GM12878 (cell line): ENCODE data around the gene MTFR1L. TPM values are rescaled to one million over a fixed set of nuclear protein-coding genes. Genes with fewer than 3 reads are reported as not detected.

Experiments used
- ATAC-seq: fragments of 200-7000 bp; cut with Tn5 transposase; 3 replicates; pipeline ENCODE4 v1.9.1; 2020; ENCODE audit warnings: mild to moderate bottlenecking, moderate library complexity
- BruUV-seq: library from RNA; stranded (reverse); fragments of 400-500 nt; replicated peaks from 2 replicates; lab custom pipeline; 2021; lab: Mats Ljungman, UMichigan
- CTCF ChIA-PET: fragments of 300-600 bp; sonication (Branson Sonifier 250); formaldehyde crosslinking; extraction: SDS; loops from one replicate; lab custom pipeline; 2021; ENCODE audit warnings: inconsistent platforms; lab: Yijun Ruan, JAX
- POLR2A ChIA-PET: fragments of 350-600 bp; formaldehyde crosslinking; extraction: SDS; loops from one replicate; lab custom pipeline; 2021; ENCODE audit warnings: inconsistent platforms; lab: Charles Lee
- RAD21 ChIA-PET: fragments of 300-600 bp; sonication (Branson Sonifier 250); formaldehyde crosslinking; loops from one replicate; lab custom pipeline; 2023; ENCODE audit warnings: antibody characterized with exemption; ENCODE audit not compliant: unreplicated experiment; lab: Charles Lee
- SMC1A ChIA-PET: fragments of 300-600 bp; sonication (Branson Sonifier 250); formaldehyde crosslinking; loops from one replicate; lab custom pipeline; 2023; ENCODE audit not compliant: unreplicated experiment, uncharacterized antibody; lab: Charles Lee
- DNase-seq: peaks from one replicate; pipeline ENCODE4 v3.0.0-alpha.2; 2011; ENCODE audit warnings: low read depth, low spot score
- FAIRE-seq: peaks from 3 replicates; lab custom pipeline; 2011; peaks lifted over from hg19 to GRCh38; lab: Jason Lieb, UNC
- H2AFZ ChIP-seq: 2 replicates; pipeline ENCODE4 v1.6.0; 2011; ENCODE audit warnings: low read depth, low read length, control low read depth; ENCODE audit not compliant: control insufficient read depth
- H3K27ac ChIP-seq: 2 replicates; pipeline ENCODE4 v1.5.1; 2011; ENCODE audit warnings: control low read depth; ENCODE audit not compliant: control insufficient read depth, insufficient read depth
- H3K27me3 ChIP-seq, 2 experiments: replicated peaks in 1 of 2; 2 replicates each; pipeline versions ENCODE4 v1.6.0 to v1.6.1; 2011; ENCODE audit warnings: low read length in 1 of 2; ENCODE audit not compliant: control insufficient read depth in 2 of 2, insufficient read depth in 2 of 2
- H3K36me3 ChIP-seq, 2 experiments: 2 replicates each; pipeline ENCODE4 v1.5.1; 2011; ENCODE audit warnings: low read length in 1 of 2; ENCODE audit not compliant: control insufficient read depth in 2 of 2, insufficient read depth in 2 of 2
- H3K4me1 ChIP-seq: 2 replicates; pipeline ENCODE4 v1.6.1; 2011; ENCODE audit warnings: mild to moderate bottlenecking, low read length, moderate library complexity, mixed read lengths; ENCODE audit not compliant: control insufficient read depth, insufficient read depth
- H3K4me2 ChIP-seq: 2 replicates; pipeline ENCODE4 v1.6.0; 2011; ENCODE audit warnings: control low read depth; ENCODE audit not compliant: control insufficient read depth, insufficient read depth
- H3K4me3 ChIP-seq: fragments of 200-600 bp; sonication (generic); 2 replicates; pipeline ENCODE4 v1.5.1; 2016
- H3K79me2 ChIP-seq: 2 replicates; pipeline ENCODE4 v1.6.0; 2011; ENCODE audit warnings: low read length; ENCODE audit not compliant: control insufficient read depth, insufficient read depth
- H3K9ac ChIP-seq: 2 replicates; pipeline ENCODE4 v1.8.0; 2011; ENCODE audit warnings: low read length, control low read depth, mixed read lengths; ENCODE audit not compliant: control insufficient read depth, insufficient read depth
- H3K9me3 ChIP-seq: replicated peaks from 3 replicates; pipeline ENCODE4 v1.5.1; 2011; ENCODE audit warnings: mild to moderate bottlenecking, low read length; ENCODE audit not compliant: control insufficient read depth, insufficient read depth
- H4K20me1 ChIP-seq: 2 replicates; pipeline ENCODE4 v1.6.0; 2011; ENCODE audit not compliant: control insufficient read depth, insufficient read depth
- ATF7 ChIP-seq: fragments of 450-650 bp; IDR thresholded peaks from 2 replicates; pipeline ENCODE4 v1.6.1; 2016; ENCODE audit warnings: low read depth, mild to moderate bottlenecking
- BRCA1 ChIP-seq: IDR thresholded peaks from 2 replicates; pipeline ENCODE4 v1.6.1; 2011; ENCODE audit warnings: low read depth, low read length, improper control_type of control experiment
- FOXM1 ChIP-seq: IDR thresholded peaks from 2 replicates; pipeline ENCODE4 v1.6.1; 2012; ENCODE audit warnings: low read depth, mild to moderate bottlenecking, inconsistent platforms, low read length, moderate library complexity
- HCFC1 ChIP-seq: fragments of 150-350 bp; IDR thresholded peaks from 2 replicates; pipeline ENCODE4 v1.6.1; 2014; ENCODE audit warnings: low read length
- IRF3 ChIP-seq: fragments of 450-650 bp; IDR thresholded peaks from 2 replicates; pipeline ENCODE4 v1.6.1; 2014; ENCODE audit warnings: mild to moderate bottlenecking
- KDM1A ChIP-seq: fragments of 200-600 bp; sonication (generic); IDR thresholded peaks from 2 replicates; pipeline ENCODE4 v1.6.1; 2016; ENCODE audit warnings: borderline replicate concordance
- PML ChIP-seq: IDR thresholded peaks from 2 replicates; pipeline ENCODE4 v1.6.1; 2012; ENCODE audit warnings: low read length, inconsistent platforms
- POU2F2 ChIP-seq: IDR thresholded peaks from 3 replicates; pipeline ENCODE4 v1.6.1; 2011; ENCODE audit warnings: low read depth, mild to moderate bottlenecking, low read length, borderline replicate concordance
- RAD21 ChIP-seq: IDR thresholded peaks from 2 replicates; pipeline ENCODE4 v1.6.1; 2011; ENCODE audit warnings: mild to moderate bottlenecking, low read depth, low read length, moderate library complexity; ENCODE audit not compliant: insufficient read depth
- ZSCAN29 ChIP-seq: fragments of 450-650 bp; IDR thresholded peaks from 2 replicates; pipeline ENCODE4 v1.6.1; 2017; ENCODE audit warnings: mild to moderate bottlenecking, moderate library complexity
- WGBS: methylation state at CpG from one replicate; pipeline ENCODE4 v1.1.6; 2016; ENCODE audit warnings: low lambda C conversion rate; ENCODE audit not compliant: insufficient replicate concordance, insufficient coverage; ENCODE audit errors: missing lambda C conversion rate; 5-methylcytosine and 5-hydroxymethylcytosine counted together
- in situ Hi-C: fragments of 300-500 bp; cut with MboI; formaldehyde crosslinking; loops from 9 replicates; pipeline ENCODE4 v1.14.3; 2018; ENCODE audit warnings: mixed read lengths
- intact Hi-C: fragments of 100-400 bp; cut with micrococcal nuclease; formaldehyde crosslinking; loops from one replicate; pipeline ENCODE4 v1.14.2; 2022; ENCODE audit not compliant: unreplicated experiment
- polyA plus RNA-seq, 11 experiments: library from polyadenylated mRNA; depleted of rRNA in 4 of 11; unstranded in 6 of 11; stranded (reverse) in 5 of 11; fragments of >200 nt; fragmentation: Nextera tagmentation in 4 of 11; fragmentation: Illumina TruSeq in 1 of 11; extraction: Ambion mirVana in 4 of 11; extraction: Trizol in 1 of 11; gene quantifications; 1 replicate in 1 of 11; 2 replicates in 10 of 11; pipeline versions ENCODE4 v1.2.1 to v1.2.3, GENCODE V29; 2011 to 2016; ENCODE audit warnings: inconsistent platforms in 2 of 11, missing spikeins in 2 of 11, low read depth in 1 of 11
- total RNA-seq, 4 experiments: library from RNA; depleted of rRNA in 3 of 4; stranded (reverse); fragments of >200 nt in 3 of 4; fragmentation: Illumina TruSeq in 1 of 4; extraction: Trizol in 1 of 4; gene quantifications; 2 replicates each; pipeline versions ENCODE4 v1.2.1 to v1.2.3, GENCODE V29; 2013 to 2021

Gene MTFR1L
- total and polyA plus RNA-seq, 10 of the 15 experiments (the other 5 are each of a cell fraction or from before 2014, with no cell fraction given): 16.9 to 44.2 (median 30.3) TPM

DNA sequence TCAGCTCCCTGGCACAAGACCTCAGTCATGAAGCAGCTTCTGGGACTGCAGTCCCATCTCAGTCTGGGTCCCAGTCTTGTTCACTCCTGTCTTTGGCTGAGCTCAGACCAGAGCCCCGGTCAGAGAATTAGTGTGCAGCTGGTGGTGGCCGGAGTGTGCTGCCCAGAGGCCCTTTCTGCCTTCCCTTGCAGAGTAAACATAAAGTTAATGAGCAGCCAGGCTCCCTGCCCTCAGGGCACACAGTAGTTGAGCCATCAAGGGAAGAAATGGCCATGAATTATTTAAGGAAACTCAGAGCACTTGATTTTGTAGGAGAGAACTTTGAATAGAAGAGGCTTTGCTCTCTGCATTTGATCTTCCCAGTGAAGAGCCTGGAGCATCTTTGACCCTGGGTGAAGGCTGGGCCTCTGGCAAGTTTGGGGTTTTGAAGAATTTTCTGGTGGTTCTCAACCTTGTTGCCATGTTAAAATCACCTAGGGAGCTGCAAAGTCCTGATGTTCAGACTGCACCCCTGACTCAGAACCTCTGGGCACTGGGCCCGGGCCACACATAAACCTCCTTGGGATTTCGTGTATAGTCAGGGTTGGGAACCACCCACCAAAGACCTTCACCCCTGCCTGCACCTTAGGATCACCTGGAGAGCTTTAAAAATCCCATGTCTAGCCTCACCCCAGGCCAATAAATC, 46.2 kb upstream of the MTFR1L start (continued):
- no peak for TF ChIP-seq PML
- no peak for TF ChIP-seq HCFC1
- no peak for TF ChIP-seq RAD21
- no peak for TF ChIP-seq FOXM1

DNA sequence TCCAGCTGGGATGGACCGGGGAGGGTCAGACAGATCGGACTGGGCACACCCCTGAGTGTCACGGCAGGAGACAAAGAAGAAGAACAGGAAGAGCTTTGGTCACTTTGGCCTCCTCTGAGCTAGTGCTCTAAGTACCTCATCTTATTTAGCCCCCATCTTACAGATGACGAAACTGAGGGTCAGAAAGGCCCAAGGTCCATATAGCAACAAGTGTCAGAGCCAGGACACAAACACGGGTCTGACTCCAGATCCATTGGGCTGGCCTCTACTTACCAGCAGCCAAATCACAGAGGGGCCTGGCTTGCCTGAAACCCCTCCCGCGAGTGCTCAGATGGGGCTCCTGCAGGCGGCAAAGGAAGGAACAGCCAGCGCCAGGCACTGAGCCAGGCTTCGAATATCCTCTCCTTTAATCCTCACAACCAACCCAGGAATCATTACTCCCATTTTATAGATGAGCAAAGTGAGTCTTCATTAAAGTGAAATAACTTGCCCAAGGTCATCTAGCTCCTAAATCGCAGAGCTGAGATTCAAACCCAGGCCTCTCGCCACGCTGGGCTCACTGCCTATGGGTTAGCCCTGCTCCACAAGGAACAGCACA, 45.4 kb upstream of the MTFR1L start:
- H4K20me1 ChIP-seq: no peaks in the 10 kb centered on the region
- ChIA-PET RAD21 (no interaction called here), CTCF (interaction anchor here (1.4 kb wide), 1 partner anchor 254 kb away, joined by 5 read pairs; no protein-coding TSS in a partner anchor), SMC1A (interaction anchor here (2.3 kb wide), 1 partner anchor 166 kb away, joined by 6 read pairs; no protein-coding TSS in a partner anchor), POLR2A (no interaction called here)
- H3K9ac ChIP-seq: no peak overlapping the region
- intact Hi-C loops (no loop called here), in situ Hi-C loops (no loop called here)
- 55% methylated on average over 13 of the region's 13 CpGs for WGBS
- BruUV-seq: no TSS peak
- no peak for TF ChIP-seq ATF7
- no peak for TF ChIP-seq BRCA1
- TF ChIP-seq ZSCAN29: no peak
- TF ChIP-seq IRF3: no peak
- no peak for TF ChIP-seq POU2F2
- TF ChIP-seq KDM1A: no peak
- no peak overlapping the region for H2AFZ ChIP-seq
- no peaks in the 10 kb centered on the region for H3K9me3 ChIP-seq
- no peak overlapping the region for H3K4me3 ChIP-seq
- no peak overlapping the region for H3K4me2 ChIP-seq
- H3K79me2 ChIP-seq: no peaks in the 10 kb centered on the region
- FAIRE-seq (no peak), DNase-seq (no peak), ATAC-seq (no peak)
- peaks cover 2 to 5% of the 10 kb centered on the region in 2 experiments; a peak in 1 of 4 replicates for H3K27me3 ChIP-seq
- H3K36me3 ChIP-seq: no peaks in the 10 kb centered on the region
- no peak overlapping the region for H3K27ac ChIP-seq
- peaks cover 17% of the 10 kb centered on the region for H3K4me1 ChIP-seq
